Measurements from ENCODE around the gene DNAJC24. TPM values are rescaled to one million over a fixed set of nuclear protein-coding genes. Genes with fewer than 3 reads are reported as not detected.

DNAJC24 gene
- total and polyA plus RNA-seq, 9 of the 15 experiments (the other 6 are each of a cell fraction or from before 2014, with no cell fraction given), result 12.2 to 31.9 (median 16.9) TPM

DNA sequence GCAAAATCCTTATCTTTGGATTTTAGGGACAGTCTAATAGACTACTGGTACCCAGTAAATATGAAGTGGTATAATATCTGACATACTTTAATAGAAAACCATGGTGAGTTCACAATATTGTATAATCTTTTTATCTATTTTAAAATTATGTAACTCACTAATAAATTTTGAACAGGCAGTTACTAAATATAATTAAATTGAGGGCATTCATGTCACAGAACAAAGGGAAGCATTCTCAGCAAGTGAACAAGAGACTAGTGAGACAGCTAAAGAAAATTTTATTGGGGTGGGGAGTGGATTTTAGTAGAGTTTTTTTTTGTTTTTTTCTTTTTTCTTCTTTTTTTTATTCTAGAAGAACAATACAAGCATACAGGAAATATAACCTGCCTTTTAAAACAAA is 55.0 kb downstream of the DNAJC24 start:
- Histone ChIP-seq H2AFZ (ENCODE audit: low read depth, low read length) (no peak overlapping the region), H3K4me1 (replicated peaks in 1 of 2; ENCODE audit: control insufficient read depth in 2 of 2, insufficient read depth in 2 of 2, low read length in 2 of 2) (peaks cover 0 to 2% of the 10 kb centered on the region in 2 experiments; a peak in 3 of 5 replicates), H3K9me1 (ENCODE audit: control insufficient read depth, insufficient read depth, low read length) (no peaks in the 10 kb centered on the region), H3K27ac (ENCODE audit: extremely low read depth, low read depth, low read length) (no peak overlapping the region), H3K79me2 (ENCODE audit: control insufficient read depth, insufficient read depth, low read length) (no peaks in the 10 kb centered on the region), H4K20me1 (replicated peaks; ENCODE audit: control insufficient read depth, insufficient read depth, low read length) (no peaks in the 10 kb centered on the region), H3K4me2 (ENCODE audit: insufficient read depth, low read length) (no peak overlapping the region), H3K4me3 (no peak overlapping the region), H3K9me3 (replicated peaks; ENCODE audit: control insufficient read depth, insufficient read depth, low read depth, low read length) (no peaks in the 10 kb centered on the region), H3K9ac (ENCODE audit: insufficient read depth in 1 of 2, low read depth in 2 of 2, low read length in 2 of 2) (no peak overlapping the region), H3K27me3 (ENCODE audit: control insufficient read depth in 2 of 2, insufficient read depth in 2 of 2, low read length in 2 of 2) (no peaks in the 10 kb centered on the region), H3K36me3 (ENCODE audit: control insufficient read depth, insufficient read depth, low read length) (peaks cover 8% of the 10 kb centered on the region; the same call in 1 of the 3 replicates)
- ChIA-PET CTCF (ENCODE audit: low intra/inter-chr PET ratio) (no interaction called here), POLR2A (no interaction called here)
- in situ Hi-C loops (cut with MboI) (no loop called here), intact Hi-C loops (cut with micrococcal nuclease) (no loop called here)
- no TSS peak for BruUV-seq (replicated peaks)
- no peak for ATAC-seq
- FAIRE-seq, result no peak
- DNase-seq (ENCODE audit: extremely low read depth in 1 of 4, low spot score in 3 of 4), result no peak
- TF ChIP-seq ZNF174 (CRISPR knock-in tag; IDR thresholded peaks at IDR 0.05) (no peak), FOXJ2 (tag; IDR thresholded peaks at IDR 0.05) (no peak), EZH2 (IDR thresholded peaks at IDR 0.05; ENCODE audit: borderline replicate concordance, low read depth, low read length) (no peak), FOXA3 (CRISPR knock-in tag; conservative IDR thresholded peaks at IDR 0.05 in 1 of 2, IDR thresholded peaks at IDR 0.05 in 1 of 2) (no peak), ZNF584 (CRISPR knock-in tag; IDR thresholded peaks at IDR 0.05; ENCODE audit: low read depth) (no peak), ZNF197 (CRISPR knock-in tag; IDR thresholded peaks at IDR 0.05; ENCODE audit: low read depth) (no peak), NCOA6 (IDR thresholded peaks at IDR 0.05) (no peak)
- TF ChIP-seq, protein P1, sequence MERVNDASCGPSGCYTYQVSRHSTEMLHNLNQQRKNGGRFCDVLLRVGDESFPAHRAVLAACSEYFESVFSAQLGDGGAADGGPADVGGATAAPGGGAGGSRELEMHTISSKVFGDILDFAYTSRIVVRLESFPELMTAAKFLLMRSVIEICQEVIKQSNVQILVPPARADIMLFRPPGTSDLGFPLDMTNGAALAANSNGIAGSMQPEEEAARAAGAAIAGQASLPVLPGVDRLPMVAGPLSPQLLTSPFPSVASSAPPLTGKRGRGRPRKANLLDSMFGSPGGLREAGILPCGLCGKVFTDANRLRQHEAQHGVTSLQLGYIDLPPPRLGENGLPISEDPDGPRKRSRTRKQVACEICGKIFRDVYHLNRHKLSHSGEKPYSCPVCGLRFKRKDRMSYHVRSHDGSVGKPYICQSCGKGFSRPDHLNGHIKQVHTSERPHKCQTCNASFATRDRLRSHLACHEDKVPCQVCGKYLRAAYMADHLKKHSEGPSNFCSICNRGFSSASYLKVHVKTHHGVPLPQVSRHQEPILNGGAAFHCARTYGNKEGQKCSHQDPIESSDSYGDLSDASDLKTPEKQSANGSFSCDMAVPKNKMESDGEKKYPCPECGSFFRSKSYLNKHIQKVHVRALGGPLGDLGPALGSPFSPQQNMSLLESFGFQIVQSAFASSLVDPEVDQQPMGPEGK (CRISPR knock-in tag; IDR thresholded peaks at IDR 0.05; ENCODE audit: borderline replicate concordance), result no peak
- TF ChIP-seq, protein P2, sequence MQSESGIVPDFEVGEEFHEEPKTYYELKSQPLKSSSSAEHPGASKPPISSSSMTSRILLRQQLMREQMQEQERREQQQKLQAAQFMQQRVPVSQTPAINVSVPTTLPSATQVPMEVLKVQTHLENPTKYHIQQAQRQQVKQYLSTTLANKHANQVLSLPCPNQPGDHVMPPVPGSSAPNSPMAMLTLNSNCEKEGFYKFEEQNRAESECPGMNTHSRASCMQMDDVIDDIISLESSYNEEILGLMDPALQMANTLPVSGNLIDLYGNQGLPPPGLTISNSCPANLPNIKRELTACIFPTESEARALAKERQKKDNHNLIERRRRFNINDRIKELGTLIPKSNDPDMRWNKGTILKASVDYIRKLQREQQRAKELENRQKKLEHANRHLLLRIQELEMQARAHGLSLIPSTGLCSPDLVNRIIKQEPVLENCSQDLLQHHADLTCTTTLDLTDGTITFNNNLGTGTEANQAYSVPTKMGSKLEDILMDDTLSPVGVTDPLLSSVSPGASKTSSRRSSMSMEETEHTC (IDR thresholded peaks at IDR 0.05), result no peak
- TF ChIP-seq, protein P3, sequence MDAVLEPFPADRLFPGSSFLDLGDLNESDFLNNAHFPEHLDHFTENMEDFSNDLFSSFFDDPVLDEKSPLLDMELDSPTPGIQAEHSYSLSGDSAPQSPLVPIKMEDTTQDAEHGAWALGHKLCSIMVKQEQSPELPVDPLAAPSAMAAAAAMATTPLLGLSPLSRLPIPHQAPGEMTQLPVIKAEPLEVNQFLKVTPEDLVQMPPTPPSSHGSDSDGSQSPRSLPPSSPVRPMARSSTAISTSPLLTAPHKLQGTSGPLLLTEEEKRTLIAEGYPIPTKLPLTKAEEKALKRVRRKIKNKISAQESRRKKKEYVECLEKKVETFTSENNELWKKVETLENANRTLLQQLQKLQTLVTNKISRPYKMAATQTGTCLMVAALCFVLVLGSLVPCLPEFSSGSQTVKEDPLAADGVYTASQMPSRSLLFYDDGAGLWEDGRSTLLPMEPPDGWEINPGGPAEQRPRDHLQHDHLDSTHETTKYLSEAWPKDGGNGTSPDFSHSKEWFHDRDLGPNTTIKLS (IDR thresholded peaks at IDR 0.05; ENCODE audit: borderline replicate concordance, low read depth), result no peak
- TF ChIP-seq, protein P4, sequence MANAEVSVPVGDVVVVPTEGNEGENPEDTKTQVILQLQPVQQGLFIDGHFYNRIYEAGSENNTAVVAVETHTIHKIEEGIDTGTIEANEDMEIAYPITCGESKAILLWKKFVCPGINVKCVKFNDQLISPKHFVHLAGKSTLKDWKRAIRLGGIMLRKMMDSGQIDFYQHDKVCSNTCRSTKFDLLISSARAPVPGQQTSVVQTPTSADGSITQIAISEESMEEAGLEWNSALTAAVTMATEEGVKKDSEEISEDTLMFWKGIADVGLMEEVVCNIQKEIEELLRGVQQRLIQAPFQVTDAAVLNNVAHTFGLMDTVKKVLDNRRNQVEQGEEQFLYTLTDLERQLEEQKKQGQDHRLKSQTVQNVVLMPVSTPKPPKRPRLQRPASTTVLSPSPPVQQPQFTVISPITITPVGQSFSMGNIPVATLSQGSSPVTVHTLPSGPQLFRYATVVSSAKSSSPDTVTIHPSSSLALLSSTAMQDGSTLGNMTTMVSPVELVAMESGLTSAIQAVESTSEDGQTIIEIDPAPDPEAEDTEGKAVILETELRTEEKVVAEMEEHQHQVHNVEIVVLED (CRISPR knock-in tag; IDR thresholded peaks at IDR 0.05), result no peak
- TF ChIP-seq, protein P5, sequence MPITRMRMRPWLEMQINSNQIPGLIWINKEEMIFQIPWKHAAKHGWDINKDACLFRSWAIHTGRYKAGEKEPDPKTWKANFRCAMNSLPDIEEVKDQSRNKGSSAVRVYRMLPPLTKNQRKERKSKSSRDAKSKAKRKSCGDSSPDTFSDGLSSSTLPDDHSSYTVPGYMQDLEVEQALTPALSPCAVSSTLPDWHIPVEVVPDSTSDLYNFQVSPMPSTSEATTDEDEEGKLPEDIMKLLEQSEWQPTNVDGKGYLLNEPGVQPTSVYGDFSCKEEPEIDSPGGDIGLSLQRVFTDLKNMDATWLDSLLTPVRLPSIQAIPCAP (CRISPR knock-in tag; IDR thresholded peaks at IDR 0.05; ENCODE audit: borderline replicate concordance), result no peak
- TF ChIP-seq, protein P6, sequence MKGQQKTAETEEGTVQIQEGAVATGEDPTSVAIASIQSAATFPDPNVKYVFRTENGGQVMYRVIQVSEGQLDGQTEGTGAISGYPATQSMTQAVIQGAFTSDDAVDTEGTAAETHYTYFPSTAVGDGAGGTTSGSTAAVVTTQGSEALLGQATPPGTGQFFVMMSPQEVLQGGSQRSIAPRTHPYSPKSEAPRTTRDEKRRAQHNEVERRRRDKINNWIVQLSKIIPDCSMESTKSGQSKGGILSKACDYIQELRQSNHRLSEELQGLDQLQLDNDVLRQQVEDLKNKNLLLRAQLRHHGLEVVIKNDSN (CRISPR knock-in tag; IDR thresholded peaks at IDR 0.05), result no peak

All from K562 (cell line).